Prostate gland (tissue), 2 donors: ENCODE data around the gene MAP4K5. TPM values are rescaled to one million over a fixed set of nuclear protein-coding genes. Genes with fewer than 3 reads are reported as not detected.
"Not testable (repeated sequence)": the region's sequence is repeated elsewhere in the genome, so short reads cannot be mapped to it uniquely, and the experiment has no call there.

Experiments
- DNase-seq: peaks from one replicate; pipeline ENCODE4 v3.0.0-alpha.2; 2019; ENCODE audit warnings: low spot score
- H3K27ac ChIP-seq, 2 donors: fragments of 200-600 bp; sonication (generic); 2 replicates each; pipeline ENCODE4 v1.5.1; 2017 to 2019
- H3K27me3 ChIP-seq: fragments of 200-600 bp; sonication (generic); replicated peaks from 2 replicates; pipeline ENCODE4 v1.5.1; 2019; ENCODE audit not compliant: insufficient read depth
- H3K36me3 ChIP-seq, 2 donors: fragments of 200-600 bp; sonication (generic); 1 replicate in 1 of 2; 2 replicates in 1 of 2; pipeline versions ENCODE4 v1.5.1 to v1.8.1; 2017 to 2019
- H3K4me1 ChIP-seq: fragments of 200-600 bp; sonication (generic); replicated peaks from 2 replicates; pipeline ENCODE4 v1.5.1; 2019
- H3K4me3 ChIP-seq, 2 donors: fragments of 200-600 bp; sonication (generic); 2 replicates each; pipeline ENCODE4 v1.5.1; 2017 to 2019
- H3K9me3 ChIP-seq: fragments of 200-600 bp; sonication (generic); 2 replicates; pipeline ENCODE4 v1.5.1; 2017
- CTCF ChIP-seq, 4 experiments: fragments of 200-600 bp in 2 of 4; fragments of 450-650 bp in 2 of 4; sonication (generic) in 2 of 4; IDR thresholded peaks; 1 replicate in 3 of 4; 2 replicates in 1 of 4; pipeline ENCODE4 v1.5.1; 2016 to 2019; ENCODE audit warnings: antibody characterized with exemption in 4 of 4, mild to moderate bottlenecking in 2 of 4, moderate library complexity in 2 of 4
- POLR2A ChIP-seq: fragments of 450-650 bp; IDR thresholded peaks from one replicate; pipeline ENCODE4 v1.6.1; 2016; ENCODE audit warnings: antibody characterized with exemption, mild to moderate bottlenecking
- POLR2AphosphoS5 ChIP-seq: sonication (generic); formaldehyde crosslinking; IDR thresholded peaks from one replicate; pipeline ENCODE4 v1.6.1; 2017; ENCODE audit warnings: antibody characterized with exemption
- WGBS: methylation state at CpG from one replicate; pipeline ENCODE4 v1.1.5; 2018; 5-methylcytosine and 5-hydroxymethylcytosine counted together
- intact Hi-C: fragments of 100-400 bp; cut with DNase I; formaldehyde crosslinking; loops from one replicate; pipeline ENCODE4 v1.14.2; 2022
- total RNA-seq, 2 donors: library from RNA; depleted of rRNA; stranded (reverse); fragments of >200 nt; gene quantifications; one replicate each; pipeline ENCODE4 v1.1.0, GENCODE V29; 2016

The MAP4K5 gene
- total RNA-seq, 2 donors from 2014 or later: 76.2 to 102 TPM

GRCh38 chr14:50541159-50541567 is 8.8 kb upstream of the MAP4K5 start:
- Histone ChIP-seq H3K9me3 (no peaks in the 10 kb centered on the region), H3K4me1 (no peaks in the 10 kb centered on the region), H3K4me3 (no peak overlapping the region), H3K27me3 (no peaks in the 10 kb centered on the region), H3K36me3 (no peaks in the 10 kb centered on the region), H3K27ac (no peak overlapping the region)
- WGBS: 81% methylated on average over 1 of the region's 1 CpG
- DNase-seq: no peak
- intact Hi-C loops: loop anchor here (5.0 kb wide), 2 partner anchors 236 to 321 kb away; no protein-coding TSS in a partner anchor
- TF ChIP-seq POLR2AphosphoS5 (no peak), CTCF (IDR thresholded peaks at IDR 0.05) (no peak), POLR2A (no peak)

GRCh38 chr14:50539051-50539450 is 6.7 kb upstream of the MAP4K5 start:
- no peaks in the 10 kb centered on the region for H3K27me3 ChIP-seq
- no peak overlapping the region for H3K4me3 ChIP-seq
- H3K4me1 ChIP-seq: no peaks in the 10 kb centered on the region
- no peaks in the 10 kb centered on the region for H3K36me3 ChIP-seq
- intact Hi-C loops: loop anchor here (10.0 kb wide), 1 partner anchor 674 kb away; no protein-coding TSS in a partner anchor
- H3K27ac ChIP-seq: no peak overlapping the region
- TF ChIP-seq CTCF (IDR thresholded peaks at IDR 0.05) (no peak), POLR2AphosphoS5 (no peak), POLR2A (no peak)
- H3K9me3 ChIP-seq: no peaks in the 10 kb centered on the region
- no peak for DNase-seq

- not testable (repeated sequence) for H3K36me3 ChIP-seq, H3K9me3 ChIP-seq, H3K4me1 ChIP-seq, H3K27ac ChIP-seq, H3K27me3 ChIP-seq, DNase-seq, H3K4me3 ChIP-seq
- 64% methylated on average over 4 of the region's 4 CpGs for WGBS
- intact Hi-C loops: loop anchor here (10.0 kb wide), 1 partner anchor 673 kb away; no protein-coding TSS in a partner anchor
Observed at GRCh38 chr14:50538034-50538433, 5.7 kb upstream of the MAP4K5 start.

- intact Hi-C loops: loop anchor here (10.0 kb wide), 1 partner anchor 670 kb away; no protein-coding TSS in a partner anchor
- H3K27ac ChIP-seq: no peak overlapping the region
- TF ChIP-seq POLR2A: no peak
- TF ChIP-seq POLR2AphosphoS5: no peak
- no peak for TF ChIP-seq CTCF (IDR thresholded peaks at IDR 0.05)
- H3K27me3 ChIP-seq: no peaks in the 10 kb centered on the region
- DNase-seq: no peak
- no peaks in the 10 kb centered on the region for H3K36me3 ChIP-seq
- no peaks in the 10 kb centered on the region for H3K9me3 ChIP-seq
- H3K4me3 ChIP-seq: no peak overlapping the region
- 86% methylated on average over 1 of the region's 1 CpG for WGBS
- no peaks in the 10 kb centered on the region for H3K4me1 ChIP-seq
Observed at GRCh38 chr14:50534997-50535396, 2.6 kb upstream of the MAP4K5 start.

GRCh38 chr14:50534416-50534815 is 2.0 kb upstream of the MAP4K5 start:
- H3K27ac ChIP-seq: peak overlapping the region in 1 of 2 donors; percentile 18
- no peak for DNase-seq
- H3K27me3 ChIP-seq: no peaks in the 10 kb centered on the region
- no peaks in the 10 kb centered on the region for H3K36me3 ChIP-seq
- H3K9me3 ChIP-seq: no peaks in the 10 kb centered on the region
- TF ChIP-seq CTCF (IDR thresholded peaks at IDR 0.05): no peak
- no peak for TF ChIP-seq POLR2A
- no peak for TF ChIP-seq POLR2AphosphoS5
- intact Hi-C loops: loop anchor here (10.0 kb wide), 1 partner anchor 670 kb away; no protein-coding TSS in a partner anchor
- WGBS: 78% methylated on average over 3 of the region's 3 CpGs
- H3K4me3 ChIP-seq: no peak overlapping the region
- no peaks in the 10 kb centered on the region for H3K4me1 ChIP-seq
